ENCODE measurements around the gene GGTLC1. TPM values are rescaled to one million over a fixed set of nuclear protein-coding genes. Genes with fewer than 3 reads are reported as not detected.

GGTLC1 gene
- total RNA-seq, 1 experiment from 2014 or later, result not detected

- H3K4me1 ChIP-seq (ENCODE audit: control insufficient read depth in 1 of 2, insufficient read depth in 2 of 2, low read length in 2 of 2), result no peaks in the 10 kb centered on the region
- no peaks in the 10 kb centered on the region for H4K20me1 ChIP-seq (ENCODE audit: insufficient read depth)
- H3K9me2 ChIP-seq (ENCODE audit: insufficient read depth), result no peaks in the 10 kb centered on the region
- no peak overlapping the region for H3K27ac ChIP-seq (ENCODE audit: low read depth, low read length)
- ATAC-seq, result no peak
- POLR2A ChIA-PET, result no interaction called here
- no peak overlapping the region for H3K9ac ChIP-seq (ENCODE audit: low read length)
- CTCF ChIA-PET, result no interaction called here
- intact Hi-C loops (cut with micrococcal nuclease), result no loop called here
- H3K36me3 ChIP-seq (ENCODE audit: control insufficient read depth in 1 of 2, insufficient read depth in 2 of 2, low read length in 2 of 2), result no peaks in the 10 kb centered on the region
- no peak overlapping the region for H3K4me2 ChIP-seq (ENCODE audit: low read length)
- TF ChIP-seq ZNF274 (IDR thresholded peaks at IDR 0.05; ENCODE audit: low read depth, low read length) (no peak), TCF7L2 (IDR thresholded peaks at IDR 0.05; ENCODE audit: borderline replicate concordance, extremely low read depth, insufficient read depth, insufficient read length) (no peak), REST (IDR thresholded peaks at IDR 0.05; ENCODE audit: low read depth) (no peak), SP1 (IDR thresholded peaks at IDR 0.05; ENCODE audit: low read depth) (no peak), POLR2AphosphoS5 (IDR thresholded peaks at IDR 0.05; ENCODE audit: low read depth, low read length) (no peak), CTCF (IDR thresholded peaks at IDR 0.05 in 2 of 3, conservative IDR thresholded peaks at IDR 0.05 in 1 of 3; ENCODE audit: borderline replicate concordance in 1 of 3, insufficient read depth in 1 of 3, low read depth in 2 of 3, low read length in 2 of 3) (no peak), ZFX (IDR thresholded peaks at IDR 0.05) (no peak), POLR2A (IDR thresholded peaks at IDR 0.05; ENCODE audit: borderline replicate concordance, extremely low read depth, insufficient read depth, insufficient read length) (no peak), MAX (IDR thresholded peaks at IDR 0.05) (no peak), ATF3 (IDR thresholded peaks at IDR 0.05) (no peak), ZBTB33 (IDR thresholded peaks at IDR 0.05; ENCODE audit: extremely low read depth, insufficient replicate concordance, low read length) (no peak), EZH2 (IDR thresholded peaks at IDR 0.05) (no peak), RAD21 (IDR thresholded peaks at IDR 0.05; ENCODE audit: low read depth) (no peak)
- no peaks in the 10 kb centered on the region for H3K27me3 ChIP-seq (ENCODE audit: insufficient read depth, low read length)
- RAD21 ChIA-PET (ENCODE audit: low non-redundant PET in 1 of 2, low total read pairs in 2 of 2, uncharacterized antibody in 2 of 2, unreplicated experiment in 2 of 2), result no interaction called here
- DNase-seq (ENCODE audit: low read depth, low spot score), result no peak
- BruUV-seq (replicated peaks), result no TSS peak
- H3K9me3 ChIP-seq (ENCODE audit: control insufficient read depth in 1 of 2, insufficient read depth in 1 of 2, low read depth in 1 of 2, low read length in 2 of 2), result peaks cover 3 to 5% of the 10 kb centered on the region in 2 experiments; a peak in 1 of 4 replicates
- no peaks in the 10 kb centered on the region for H3K79me2 ChIP-seq (ENCODE audit: insufficient read depth, low read length)
- no peak overlapping the region for H3K4me3 ChIP-seq (replicated peaks in 1 of 2; ENCODE audit: low read depth in 1 of 2, low read length in 2 of 2)
- no peak overlapping the region for H2AFZ ChIP-seq (ENCODE audit: low read depth, low read length, poor library complexity, severe bottlenecking)
Measured at GRCh38 chr20:23959054-23959453, 29.5 kb downstream of the GGTLC1 start.
